ENCODE measurements around the gene TTYH3.

Gene TTYH3

GRCh38 chr7:2646680-2647571, 15.1 kb downstream of the TTYH3 start:
- peak overlapping the region; percentile 62; the same call in 1 of the 2 replicates for H3K9ac ChIP-seq (ENCODE audit: low read depth, low read length)
- peak overlapping the region; percentile 51; the same call in 1 of the 2 replicates for H3K27ac ChIP-seq (ENCODE audit: low read depth, low read length)
- 89% methylated on average over 69 of the region's 73 CpGs for WGBS
- H3K4me1 ChIP-seq (ENCODE audit: insufficient read depth, low read length): peaks cover 16% of the 10 kb centered on the region
- H3K27me3 ChIP-seq (ENCODE audit: insufficient read depth, low read length): no peaks in the 10 kb centered on the region
- H3K9me3 ChIP-seq (ENCODE audit: insufficient read depth, low read depth, low read length): no peaks in the 10 kb centered on the region
- H3K4me3 ChIP-seq (ENCODE audit: low read length): no peak overlapping the region
- peaks cover 31% of the 10 kb centered on the region for H3K36me3 ChIP-seq (ENCODE audit: insufficient read depth, low read length)

- peaks cover 38% of the 10 kb centered on the region for H3K36me3 ChIP-seq (ENCODE audit: insufficient read depth, low read length)
- H3K9ac ChIP-seq (ENCODE audit: low read depth, low read length): no peak overlapping the region
- WGBS: 95% methylated on average over 15 of the region's 15 CpGs
- no peaks in the 10 kb centered on the region for H3K27me3 ChIP-seq (ENCODE audit: insufficient read depth, low read length)
- peaks cover 16% of the 10 kb centered on the region for H3K4me1 ChIP-seq (ENCODE audit: insufficient read depth, low read length)
- H3K4me3 ChIP-seq (ENCODE audit: low read length): no peak overlapping the region
- no peak overlapping the region for H3K27ac ChIP-seq (ENCODE audit: low read depth, low read length)
- H3K9me3 ChIP-seq (ENCODE audit: insufficient read depth, low read depth, low read length): no peaks in the 10 kb centered on the region
These were observed 15.9 kb downstream of the TTYH3 start for GRCh38 chr7:2647594-2648172.

GRCh38 chr7:2649139-2649838, 17.5 kb downstream of the TTYH3 start:
- peaks cover 14% of the 10 kb centered on the region for H3K4me1 ChIP-seq (ENCODE audit: insufficient read depth, low read length)
- no peak overlapping the region for H3K4me3 ChIP-seq (ENCODE audit: low read length)
- no peaks in the 10 kb centered on the region for H3K27me3 ChIP-seq (ENCODE audit: insufficient read depth, low read length)
- 92% methylated on average over 18 of the region's 18 CpGs for WGBS
- no peak overlapping the region for H3K9ac ChIP-seq (ENCODE audit: low read depth, low read length)
- no peaks in the 10 kb centered on the region for H3K9me3 ChIP-seq (ENCODE audit: insufficient read depth, low read depth, low read length)
- no peak overlapping the region for H3K27ac ChIP-seq (ENCODE audit: low read depth, low read length)
- peaks cover 49% of the 10 kb centered on the region for H3K36me3 ChIP-seq (ENCODE audit: insufficient read depth, low read length)

DNA sequence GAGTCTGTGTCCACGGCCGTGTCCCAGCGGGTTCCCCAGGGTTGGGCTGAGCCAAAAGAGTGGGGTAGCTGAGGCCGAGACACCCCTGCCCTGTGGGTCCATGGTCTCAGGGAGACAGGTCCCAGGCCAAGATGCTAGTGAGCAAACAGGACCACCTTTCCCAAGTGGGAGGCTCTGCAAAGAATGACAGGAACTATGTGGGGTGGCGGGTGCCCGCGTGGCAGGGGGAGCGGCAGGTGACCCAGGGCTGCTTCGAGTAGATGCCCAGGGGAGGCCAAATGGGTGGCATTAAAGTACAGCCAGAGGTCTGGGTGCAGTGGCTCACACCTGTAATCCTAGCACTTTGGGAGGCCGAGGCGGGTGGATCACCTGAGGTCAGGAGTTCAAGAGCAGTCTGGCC, 18.2 kb downstream of the TTYH3 start:
- Histone ChIP-seq H3K4me1 (ENCODE audit: insufficient read depth, low read length) (peaks cover 7% of the 10 kb centered on the region), H3K4me3 (ENCODE audit: low read length) (no peak overlapping the region), H3K27ac (ENCODE audit: low read depth, low read length) (no peak overlapping the region), H3K36me3 (ENCODE audit: insufficient read depth, low read length) (peaks cover 54% of the 10 kb centered on the region), H3K27me3 (ENCODE audit: insufficient read depth, low read length) (no peaks in the 10 kb centered on the region), H3K9me3 (ENCODE audit: insufficient read depth, low read depth, low read length) (no peaks in the 10 kb centered on the region), H3K9ac (ENCODE audit: low read depth, low read length) (no peak overlapping the region)
- 98% methylated on average over 11 of the region's 11 CpGs for WGBS

- H3K36me3 ChIP-seq (ENCODE audit: insufficient read depth, low read length): peaks cover 55% of the 10 kb centered on the region
- no peak overlapping the region for H3K27ac ChIP-seq (ENCODE audit: low read depth, low read length)
- peaks cover 3% of the 10 kb centered on the region; the same call in 1 of the 2 replicates for H3K4me1 ChIP-seq (ENCODE audit: insufficient read depth, low read length)
- no peak overlapping the region for H3K4me3 ChIP-seq (ENCODE audit: low read length)
- WGBS: 92% methylated on average over 8 of the region's 8 CpGs
- H3K9me3 ChIP-seq (ENCODE audit: insufficient read depth, low read depth, low read length): no peaks in the 10 kb centered on the region
- no peak overlapping the region for H3K9ac ChIP-seq (ENCODE audit: low read depth, low read length)
- no peaks in the 10 kb centered on the region for H3K27me3 ChIP-seq (ENCODE audit: insufficient read depth, low read length)
These were observed 18.7 kb downstream of the TTYH3 start for GRCh38 chr7:2650451-2650850.

- no peaks in the 10 kb centered on the region for H3K9me3 ChIP-seq (ENCODE audit: insufficient read depth, low read depth, low read length)
- H3K9ac ChIP-seq (ENCODE audit: low read depth, low read length): no peak overlapping the region
- peaks cover 62% of the 10 kb centered on the region for H3K36me3 ChIP-seq (ENCODE audit: insufficient read depth, low read length)
- WGBS: 90% methylated on average over 15 of the region's 15 CpGs
- H3K4me1 ChIP-seq (ENCODE audit: insufficient read depth, low read length): no peaks in the 10 kb centered on the region
- no peak overlapping the region for H3K27ac ChIP-seq (ENCODE audit: low read depth, low read length)
- H3K4me3 ChIP-seq (ENCODE audit: low read length): no peak overlapping the region
- H3K27me3 ChIP-seq (ENCODE audit: insufficient read depth, low read length): no peaks in the 10 kb centered on the region
These were observed 19.6 kb downstream of the TTYH3 start for GRCh38 chr7:2651336-2651735.

DNA sequence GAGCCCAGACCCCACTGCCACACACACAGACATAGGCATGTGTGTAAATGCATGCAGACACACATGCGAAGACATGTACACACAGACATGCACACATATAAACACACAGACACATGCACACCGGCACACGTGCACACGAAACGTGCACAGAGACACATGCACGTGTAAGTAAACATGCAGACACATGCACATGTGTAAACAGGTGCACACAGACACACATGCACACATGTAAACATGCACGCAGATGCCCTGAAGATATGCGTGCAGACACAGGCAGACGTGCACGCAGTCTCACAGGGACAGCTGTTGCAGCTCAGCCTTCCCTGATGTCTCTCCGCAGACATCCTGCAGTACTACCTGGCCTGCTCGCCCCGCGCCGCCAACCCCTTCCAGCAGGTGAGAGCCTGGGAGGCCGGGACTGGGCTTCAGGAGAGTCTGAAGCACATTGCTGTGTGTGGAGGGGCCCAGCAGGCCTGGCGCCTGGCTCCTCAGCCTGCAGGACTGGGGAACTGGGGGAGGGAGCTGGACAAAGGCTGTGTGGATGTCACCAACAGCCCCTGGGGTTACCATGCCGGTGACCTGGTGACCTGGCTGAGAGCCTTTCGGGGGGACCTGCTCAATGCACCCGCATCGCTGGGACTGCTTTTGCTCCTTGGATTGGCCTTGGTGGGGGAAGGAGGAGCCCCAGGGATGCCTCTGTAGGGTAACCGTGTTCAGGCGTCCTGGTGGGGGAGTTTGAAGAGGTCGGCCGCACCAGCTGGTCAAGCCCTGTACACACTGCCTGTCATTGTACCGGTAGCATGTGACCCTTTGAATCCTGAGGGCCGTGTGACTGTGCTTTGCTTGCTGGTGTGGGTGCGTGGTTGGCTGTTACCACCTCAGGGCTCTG, 20.3 kb downstream of the TTYH3 start:
- Histone ChIP-seq H3K4me3 (ENCODE audit: low read length) (no peak overlapping the region), H3K9me3 (ENCODE audit: insufficient read depth, low read depth, low read length) (no peaks in the 10 kb centered on the region), H3K27me3 (ENCODE audit: insufficient read depth, low read length) (no peaks in the 10 kb centered on the region), H3K9ac (ENCODE audit: low read depth, low read length) (no peak overlapping the region), H3K4me1 (ENCODE audit: insufficient read depth, low read length) (no peaks in the 10 kb centered on the region), H3K27ac (ENCODE audit: low read depth, low read length) (no peak overlapping the region), H3K36me3 (ENCODE audit: insufficient read depth, low read length) (peaks cover 69% of the 10 kb centered on the region)
- whole genome bisulfite sequencing: 94% methylated on average over 28 of the region's 28 CpGs

DNA sequence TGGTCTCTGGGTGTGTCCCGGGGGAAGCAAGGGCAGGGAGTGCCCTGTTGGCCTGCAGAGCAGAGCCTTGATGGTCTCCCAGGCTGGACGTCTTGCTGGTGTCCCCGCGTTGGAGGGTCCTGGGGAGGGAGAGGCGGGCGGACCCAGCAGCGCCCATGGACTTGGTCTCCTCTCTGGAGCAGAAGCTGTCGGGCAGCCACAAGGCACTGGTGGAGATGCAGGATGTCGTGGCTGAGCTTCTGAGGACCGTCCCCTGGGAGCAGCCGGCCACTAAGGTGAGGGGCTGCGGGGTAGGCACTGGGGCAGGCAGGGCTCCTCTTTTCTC, 20.9 kb downstream of the TTYH3 start:
- Histone ChIP-seq H3K9ac (ENCODE audit: low read depth, low read length) (no peak overlapping the region), H3K4me1 (ENCODE audit: insufficient read depth, low read length) (no peaks in the 10 kb centered on the region)

DNA sequence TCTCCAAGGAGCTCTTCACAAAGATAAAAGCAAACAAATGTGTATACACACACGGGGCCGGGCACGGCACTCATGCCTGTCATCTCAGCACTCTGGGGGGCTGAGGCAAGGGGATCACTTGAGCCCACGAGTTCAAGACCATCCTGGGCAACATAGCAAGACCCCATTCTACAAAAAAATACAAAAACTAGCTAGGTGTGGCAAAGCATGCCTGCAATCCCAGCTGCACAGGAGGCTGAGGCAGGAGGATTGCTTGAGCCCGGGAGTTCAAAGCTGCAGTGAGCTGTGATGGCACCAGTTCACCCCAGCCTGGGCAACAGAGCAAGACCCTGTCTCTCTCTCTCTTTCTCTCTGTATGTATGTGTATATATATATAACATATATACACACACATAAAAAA, 22.3 kb downstream of the TTYH3 start:
- peaks cover 69% of the 10 kb centered on the region for H3K36me3 ChIP-seq (ENCODE audit: insufficient read depth, low read length)

More for the DNA sequence above, 20.9 kb downstream of the TTYH3 start:
- 93% methylated on average over 12 of the region's 12 CpGs for WGBS
- Histone ChIP-seq H3K27ac (ENCODE audit: low read depth, low read length) (no peak overlapping the region), H3K9me3 (ENCODE audit: insufficient read depth, low read depth, low read length) (no peaks in the 10 kb centered on the region), H3K36me3 (ENCODE audit: insufficient read depth, low read length) (peaks cover 69% of the 10 kb centered on the region), H3K27me3 (ENCODE audit: insufficient read depth, low read length) (no peaks in the 10 kb centered on the region), H3K4me3 (ENCODE audit: low read length) (no peak overlapping the region)

DNA sequence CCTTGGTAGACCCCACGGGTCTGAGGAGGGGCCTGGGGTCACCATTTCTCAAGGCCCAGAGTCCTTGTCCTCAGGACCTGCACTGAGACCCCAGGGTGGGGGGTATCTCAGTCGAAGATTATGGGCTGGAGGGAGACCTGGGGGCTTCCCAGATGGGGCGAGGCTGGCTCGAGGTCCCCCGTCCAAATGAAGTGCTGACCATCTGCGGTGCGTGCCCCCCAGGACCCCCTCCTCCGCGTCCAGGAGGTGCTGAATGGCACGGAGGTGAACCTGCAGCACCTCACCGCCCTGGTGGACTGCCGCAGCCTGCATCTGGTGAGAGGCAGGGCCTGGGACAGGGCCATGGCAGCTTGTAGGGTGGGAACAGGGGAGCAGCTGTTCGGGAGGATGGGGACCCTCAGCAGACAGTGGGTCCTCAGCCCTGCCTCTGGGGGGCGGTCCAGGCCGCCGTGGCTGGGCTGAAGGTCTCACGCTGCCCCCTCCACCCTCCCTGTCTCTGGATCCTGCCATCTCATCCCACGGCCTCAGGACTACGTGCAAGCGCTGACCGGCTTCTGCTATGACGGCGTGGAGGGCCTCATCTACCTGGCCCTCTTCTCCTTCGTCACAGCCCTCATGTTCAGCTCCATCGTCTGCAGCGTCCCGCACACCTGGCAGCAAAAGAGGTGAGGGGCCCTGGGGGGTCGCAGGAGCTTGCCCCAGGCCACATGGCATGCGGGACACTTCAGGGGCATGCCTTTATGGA, 24.3 kb downstream of the TTYH3 start:
- WGBS: 96% methylated on average over 29 of the region's 29 CpGs

More for the DNA sequence above, 22.3 kb downstream of the TTYH3 start:
- H3K4me3 ChIP-seq (ENCODE audit: low read length): no peak overlapping the region
- H3K27me3 ChIP-seq (ENCODE audit: insufficient read depth, low read length): no peaks in the 10 kb centered on the region
- no peaks in the 10 kb centered on the region for H3K4me1 ChIP-seq (ENCODE audit: insufficient read depth, low read length)
- H3K9me3 ChIP-seq (ENCODE audit: insufficient read depth, low read depth, low read length): no peaks in the 10 kb centered on the region
- no peak overlapping the region for H3K9ac ChIP-seq (ENCODE audit: low read depth, low read length)
- 96% methylated on average over 5 of the region's 5 CpGs for WGBS
- no peak overlapping the region for H3K27ac ChIP-seq (ENCODE audit: low read depth, low read length)

More for the DNA sequence above, 24.3 kb downstream of the TTYH3 start:
- H3K9me3 ChIP-seq (ENCODE audit: insufficient read depth, low read depth, low read length): no peaks in the 10 kb centered on the region
- no peak overlapping the region for H3K9ac ChIP-seq (ENCODE audit: low read depth, low read length)
- H3K27ac ChIP-seq (ENCODE audit: low read depth, low read length): no peak overlapping the region
- H3K27me3 ChIP-seq (ENCODE audit: insufficient read depth, low read length): no peaks in the 10 kb centered on the region
- H3K4me3 ChIP-seq (ENCODE audit: low read length): no peak overlapping the region
- peaks cover 61% of the 10 kb centered on the region for H3K36me3 ChIP-seq (ENCODE audit: insufficient read depth, low read length)
- H3K4me1 ChIP-seq (ENCODE audit: insufficient read depth, low read length): no peaks in the 10 kb centered on the region
